SK-N-MC (cell line): Measurements from ENCODE around the gene MND1.
A peak's percentile ranks its signal among the peaks of the same experiment; 100 is the strongest.

ENCODE experiments used
- DNase-seq: peaks from one replicate; pipeline ENCODE4 v3.0.0-alpha.2; 2011; ENCODE audit warnings: low read depth, low spot score
- H3K27ac ChIP-seq: fragments of 200-600 bp; sonication (generic); 2 replicates; pipeline ENCODE4 v1.5.1; 2016; ENCODE audit warnings: mixed run types
- H3K36me3 ChIP-seq: fragments of 200-600 bp; sonication (generic); 2 replicates; pipeline ENCODE4 v1.6.1; 2017; ENCODE audit warnings: antibody characterized with exemption, low read length, mixed read lengths; ENCODE audit not compliant: insufficient read depth
- H3K4me3 ChIP-seq: fragments of 200-600 bp; sonication (generic); 2 replicates; pipeline ENCODE4 v1.5.1; 2016
- H3K9ac ChIP-seq: fragments of 200-600 bp; sonication (generic); 2 replicates; pipeline ENCODE4 v1.8.0; 2017; ENCODE audit warnings: mixed run types, mixed read lengths; ENCODE audit not compliant: insufficient read length
- H3K9me3 ChIP-seq: fragments of 200-600 bp; sonication (generic); 2 replicates; pipeline ENCODE4 v1.6.1; 2017; ENCODE audit warnings: low read depth, mild to moderate bottlenecking, antibody characterized with exemption, low read length, moderate library complexity, mixed read lengths
- EZH2 ChIP-seq: fragments of 200-600 bp; sonication (generic); IDR thresholded peaks from one replicate; pipeline ENCODE4 v1.6.1; 2017; ENCODE audit warnings: antibody characterized with exemption
- FOXP2 ChIP-seq: optimal IDR thresholded peaks from 2 replicates; pipeline ENCODE3; 2011; ENCODE audit warnings: mild to moderate bottlenecking, moderate library complexity; ENCODE audit not compliant: insufficient read depth; ENCODE audit errors: extremely low read length, control extremely low read depth
- POLR2AphosphoS5 ChIP-seq: IDR thresholded peaks from 2 replicates; pipeline ENCODE4 v1.6.1; 2012; ENCODE audit warnings: mild to moderate bottlenecking, low read depth, low read length, borderline replicate concordance

The MND1 gene

GRCh38 chr4:153344131-153345011 is at the start of gene MND1:
TSS of gene MND1 (plus strand) at chr4:153344688. CDS start at chr4:153344738, 50 bp downstream.
- Histone ChIP-seq H3K4me3 (peak within 1 kb of the TSS; percentile 97), H3K9ac (peak within 1 kb of the TSS; percentile 90), H3K9me3 (no peaks in the 10 kb centered on the region), H3K36me3 (no peaks in the 10 kb centered on the region), H3K27ac (peak within 1 kb of the TSS; percentile 76)
- DNase-seq: no peak
- no peak for TF ChIP-seq EZH2
- peak; percentile 80 for TF ChIP-seq POLR2AphosphoS5
- no peak for TF ChIP-seq FOXP2

GRCh38 chr4:153295131-153295755 is 49.2 kb upstream of the MND1 start:
- no peak overlapping the region for H3K27ac ChIP-seq
- no peak overlapping the region for H3K4me3 ChIP-seq
- no peak for TF ChIP-seq EZH2
- no peak for TF ChIP-seq POLR2AphosphoS5
- no peak for TF ChIP-seq FOXP2
- peaks cover 93% of the 10 kb centered on the region for H3K36me3 ChIP-seq
- no peak overlapping the region for H3K9ac ChIP-seq
- DNase-seq: no peak
- peaks cover 3% of the 10 kb centered on the region; the same call in 1 of the 2 replicates for H3K9me3 ChIP-seq

GRCh38 chr4:153296040-153296823 is 48.3 kb upstream of the MND1 start:
- no peak for TF ChIP-seq POLR2AphosphoS5
- no peak for TF ChIP-seq FOXP2
- no peak for TF ChIP-seq EZH2
- H3K27ac ChIP-seq: peak overlapping the region; percentile 65
- H3K4me3 ChIP-seq: 0 out of 2 replicates have a peak overlapping the region, but pooled peaks have one; percentile 9
- no peak for DNase-seq
- H3K9me3 ChIP-seq: peaks cover 6% of the 10 kb centered on the region; the same call in 1 of the 2 replicates
- H3K36me3 ChIP-seq: peaks cover 93% of the 10 kb centered on the region
- no peak overlapping the region for H3K9ac ChIP-seq

GRCh38 chr4:153297116-153297515 is 47.4 kb upstream of the MND1 start:
- DNase-seq: no peak
- Histone ChIP-seq H3K9me3 (peaks cover 15% of the 10 kb centered on the region), H3K36me3 (peaks cover 93% of the 10 kb centered on the region), H3K9ac (no peak overlapping the region), H3K4me3 (no peak overlapping the region), H3K27ac (peak overlapping the region; percentile 65)
- TF ChIP-seq FOXP2: no peak
- no peak for TF ChIP-seq POLR2AphosphoS5
- TF ChIP-seq EZH2: no peak

- Histone ChIP-seq H3K9ac (no peak overlapping the region), H3K27ac (no peak overlapping the region), H3K36me3 (peaks cover 11% of the 10 kb centered on the region), H3K9me3 (no peaks in the 10 kb centered on the region), H3K4me3 (no peak overlapping the region)
- no peak for DNase-seq
- TF ChIP-seq EZH2 (no peak), FOXP2 (no peak), POLR2AphosphoS5 (no peak)
Observed at GRCh38 chr4:153310793-153311192, 33.7 kb upstream of the MND1 start.

- DNase-seq: no peak
- H3K36me3 ChIP-seq: peaks cover 22% of the 10 kb centered on the region
- no peak overlapping the region for H3K4me3 ChIP-seq
- no peak overlapping the region for H3K27ac ChIP-seq
- TF ChIP-seq POLR2AphosphoS5 (no peak), EZH2 (no peak), FOXP2 (no peak)
- no peak overlapping the region for H3K9ac ChIP-seq
- H3K9me3 ChIP-seq: no peaks in the 10 kb centered on the region
Observed at GRCh38 chr4:153314915-153315314, 29.6 kb upstream of the MND1 start.

GRCh38 chr4:153318696-153319320 is 25.7 kb upstream of the MND1 start:
- no peaks in the 10 kb centered on the region for H3K9me3 ChIP-seq
- H3K27ac ChIP-seq: no peak overlapping the region
- DNase-seq: peak; percentile 32
- no peak for TF ChIP-seq POLR2AphosphoS5
- TF ChIP-seq EZH2: no peak
- no peak for TF ChIP-seq FOXP2
- no peak overlapping the region for H3K9ac ChIP-seq
- peaks cover 41% of the 10 kb centered on the region for H3K36me3 ChIP-seq
- H3K4me3 ChIP-seq: no peak overlapping the region

- Histone ChIP-seq H3K27ac (no peak overlapping the region), H3K9me3 (no peaks in the 10 kb centered on the region), H3K36me3 (peaks cover 45% of the 10 kb centered on the region), H3K9ac (no peak overlapping the region), H3K4me3 (no peak overlapping the region)
- TF ChIP-seq POLR2AphosphoS5 (no peak), EZH2 (no peak), FOXP2 (no peak)
- DNase-seq: no peak
Observed at GRCh38 chr4:153322791-153323190, 21.7 kb upstream of the MND1 start.
